Measurements from ENCODE around the gene CREB5.

The CREB5 gene

GRCh38 chr7:28695300-28696295 lies 283.3 kb downstream of the CREB5 start:
- DNase-seq, result no peak

- no peak for DNase-seq
These were observed 285.7 kb downstream of the CREB5 start for GRCh38 chr7:28697913-28698563.

DNA sequence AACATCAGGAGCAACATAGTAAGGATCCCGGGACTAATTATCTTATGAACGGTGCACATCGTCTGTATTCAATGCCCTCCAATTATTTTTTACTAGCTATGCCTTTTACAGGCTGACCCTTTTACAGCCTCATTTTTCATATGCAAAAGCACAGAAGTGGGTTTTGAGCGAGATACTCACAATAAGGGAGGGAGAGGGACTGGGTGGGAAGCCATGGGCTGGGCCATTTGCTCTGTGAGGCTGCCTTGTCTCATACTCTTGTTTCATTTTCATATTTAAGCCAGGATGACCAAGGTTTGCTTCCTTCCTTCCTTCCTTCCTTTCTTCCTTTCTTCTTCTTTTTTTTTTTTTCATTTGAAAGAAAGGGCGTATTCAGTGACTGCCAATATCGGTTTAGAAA lies 286.5 kb downstream of the CREB5 start:
- DNase-seq, result peak; percentile 9

- DNase-seq, result no peak
These were observed 287.8 kb downstream of the CREB5 start for GRCh38 chr7:28700096-28700495.

- DNase-seq, result no peak
These were observed 288.5 kb downstream of the CREB5 start for GRCh38 chr7:28700790-28701203.

- DNase-seq, result no peak
These were observed 289.4 kb downstream of the CREB5 start for GRCh38 chr7:28701731-28702130.

DNA sequence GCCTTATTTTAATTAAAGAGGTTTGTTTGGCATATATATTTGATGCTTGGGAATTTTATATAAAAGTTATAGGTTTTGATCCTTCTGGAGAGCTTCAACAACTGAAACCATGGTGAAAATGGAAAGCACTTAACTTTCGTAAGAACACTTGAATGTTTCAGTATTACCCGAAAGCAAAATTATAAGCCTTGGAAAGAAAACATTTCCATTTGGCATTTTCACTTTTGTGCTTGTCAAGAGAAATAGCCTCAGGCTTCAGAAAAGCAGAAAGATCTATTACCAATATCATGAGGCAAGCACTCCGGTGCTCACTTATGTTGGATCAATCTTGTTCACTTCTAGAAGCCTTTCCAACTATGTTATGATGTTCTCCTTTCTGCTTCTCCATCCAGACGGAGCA lies 289.9 kb downstream of the CREB5 start:
- no peak for DNase-seq

DNA sequence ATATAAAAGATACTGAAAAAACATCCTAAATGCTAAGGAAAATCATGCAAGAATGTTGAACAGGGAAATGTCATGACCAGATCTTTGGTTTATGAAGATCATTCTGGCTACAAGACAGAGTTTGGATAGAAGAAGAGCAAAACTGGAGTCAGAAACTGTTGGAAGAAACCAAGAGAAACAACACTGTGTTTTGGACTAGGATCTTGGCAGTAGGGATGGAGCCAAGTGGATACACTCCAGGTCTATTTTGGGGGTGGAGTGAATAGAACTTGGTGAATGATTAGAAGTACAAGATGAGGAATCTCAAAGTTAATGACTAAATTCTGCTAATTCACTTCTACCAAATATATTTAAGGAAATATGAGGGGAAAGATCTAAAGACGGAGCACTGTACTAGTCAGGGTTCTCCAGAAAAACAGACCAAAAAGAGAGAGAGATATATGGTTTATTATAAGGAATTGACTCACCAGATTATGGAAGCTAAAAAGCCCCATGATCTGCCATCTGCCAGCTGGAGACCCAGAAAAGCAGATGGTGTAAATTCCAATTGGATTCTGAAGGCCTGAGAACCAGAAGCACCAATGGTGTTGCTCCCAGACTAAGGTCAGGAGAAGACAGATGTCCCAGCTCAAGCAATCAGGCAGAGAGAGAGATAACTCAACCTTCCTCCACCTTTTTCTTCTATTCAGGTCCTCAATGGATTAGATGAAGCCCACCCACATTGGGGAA lies 290.9 kb downstream of the CREB5 start:
- no peak for DNase-seq

GRCh38 chr7:28704706-28705105 lies 292.4 kb downstream of the CREB5 start:
- DNase-seq, result peak; percentile 58

GRCh38 chr7:28705350-28705749 lies 293.0 kb downstream of the CREB5 start:
- DNase-seq, result peak; percentile 43

- DNase-seq, result no peak
These were observed 294.3 kb downstream of the CREB5 start for GRCh38 chr7:28706584-28706983.

- DNase-seq, result no peak
These were observed 295.0 kb downstream of the CREB5 start for GRCh38 chr7:28707291-28707690.

DNA sequence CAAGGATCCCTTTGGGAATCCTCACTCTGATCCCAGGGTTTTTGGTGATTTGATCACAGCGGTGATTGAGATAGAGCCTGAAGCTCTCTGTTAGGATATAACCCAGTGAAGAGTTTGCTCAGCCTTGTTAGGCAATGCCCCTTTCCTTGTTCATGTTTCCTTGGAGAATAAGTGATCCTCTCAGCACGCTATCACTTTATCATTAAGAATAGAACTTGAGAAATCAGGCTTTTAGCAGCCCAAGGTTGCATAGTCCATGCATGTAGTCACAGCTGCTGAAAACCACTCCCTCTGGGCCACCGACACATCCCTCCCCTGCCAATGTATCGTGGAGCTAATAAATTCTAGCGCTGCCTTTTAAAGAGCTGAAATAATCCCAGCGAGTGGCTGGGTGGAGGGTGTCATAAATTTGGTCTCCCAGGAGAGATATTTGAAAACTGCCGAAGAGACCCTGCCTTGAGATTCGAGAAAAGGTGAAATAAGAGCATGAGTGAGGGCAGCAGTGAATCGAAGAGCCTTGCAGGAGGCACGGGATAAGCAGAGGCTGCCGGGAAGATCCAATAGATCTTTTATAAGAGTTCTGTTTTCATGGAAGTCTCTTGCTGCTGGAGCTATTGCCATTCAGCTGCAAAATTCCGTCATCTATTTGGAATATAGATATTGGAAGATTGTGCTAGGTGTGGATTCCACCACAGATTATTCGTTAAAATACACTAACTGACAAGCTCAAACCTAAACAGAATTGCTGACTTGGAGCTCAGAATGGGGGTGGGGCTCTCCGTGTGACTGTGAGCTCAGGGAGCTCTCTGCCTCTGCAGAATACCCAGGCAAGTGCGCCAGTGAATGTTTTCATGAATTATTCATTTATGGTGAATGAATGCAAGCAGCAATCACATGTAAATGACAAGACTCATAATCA lies 296.0 kb downstream of the CREB5 start:
- no peak for DNase-seq

- DNase-seq, result no peak
These were observed 297.4 kb downstream of the CREB5 start for GRCh38 chr7:28709748-28710147.

GRCh38 chr7:28711114-28711513 lies 298.8 kb downstream of the CREB5 start:
- DNase-seq, result no peak

DNA sequence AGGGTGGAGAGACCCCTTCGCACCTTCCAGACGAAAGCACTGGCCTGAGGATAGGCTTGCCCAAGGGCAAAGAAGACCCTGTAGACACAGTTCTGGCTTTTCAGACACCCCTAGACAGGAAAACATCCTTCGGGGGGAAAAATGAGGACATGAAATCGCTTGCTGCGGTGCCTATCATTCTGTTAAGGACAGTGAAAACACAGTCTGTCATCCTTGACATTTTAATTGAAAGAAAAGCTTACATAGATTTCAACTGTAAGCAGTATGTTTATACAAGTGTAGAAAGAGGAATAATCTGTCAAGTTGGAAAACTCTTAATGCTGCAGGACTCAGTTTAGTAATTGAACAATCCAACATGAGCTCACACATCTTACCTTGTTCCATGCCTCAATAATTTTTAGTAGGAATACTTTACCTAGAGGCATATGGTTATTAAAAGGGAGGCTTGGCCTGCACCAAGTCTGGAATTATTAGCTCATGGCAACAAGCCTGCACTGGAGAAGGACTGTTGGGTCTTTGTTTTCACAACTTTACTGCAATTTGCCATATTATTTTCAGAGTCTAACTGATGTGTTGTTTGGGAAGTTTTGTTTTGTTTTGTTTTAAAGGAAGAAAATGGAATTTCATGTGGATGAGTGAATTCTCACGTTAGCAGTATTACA lies 302.3 kb downstream of the CREB5 start:
- no peak for DNase-seq

- no peak for DNase-seq
These were observed 305.2 kb downstream of the CREB5 start for GRCh38 chr7:28717445-28718054.

GRCh38 chr7:28718055-28718481 lies 305.8 kb downstream of the CREB5 start:
- no peak for DNase-seq

- DNase-seq, result no peak
These were observed 306.2 kb downstream of the CREB5 start for GRCh38 chr7:28718545-28718944.

GRCh38 chr7:28722684-28723083 lies 310.4 kb downstream of the CREB5 start:
- no peak for DNase-seq

GRCh38 chr7:28723336-28723735 lies 311.0 kb downstream of the CREB5 start:
- no peak for DNase-seq

Data from suppressor macrophage treated with lipopolysaccharide for 4 hours (primary cell).